H1 (cell line): Measurements from ENCODE around the gene FOXL2NB. TPM values are rescaled to one million over a fixed set of nuclear protein-coding genes. Genes with fewer than 3 reads are reported as not detected.

ENCODE experiments used
- CTCF ChIA-PET: fragments of 300-600 bp; sonication (Branson Sonifier 250); formaldehyde crosslinking; loops from one replicate; lab custom pipeline; 2021; ENCODE audit not compliant: partially characterized antibody; lab: Charles Lee
- POLR2A ChIA-PET: fragments of 300-600 bp; sonication (Branson Sonifier 250); formaldehyde crosslinking; loops from one replicate; lab custom pipeline; 2021; ENCODE audit warnings: inconsistent platforms; ENCODE audit not compliant: partially characterized antibody; lab: Charles Lee
- DNase-seq, 2 experiments: peaks; one replicate each; pipeline versions ENCODE4 v3.0.0 to v3.0.0-alpha.2; 2010 to 2022; ENCODE audit warnings: low spot score in 2 of 2, low read depth in 1 of 2, mixed read lengths in 1 of 2
- FAIRE-seq: peaks from 2 replicates; lab custom pipeline; 2011; peaks lifted over from hg19 to GRCh38; lab: Jason Lieb, UNC
- H2AFZ ChIP-seq: 2 replicates; pipeline ENCODE4 v1.8.1; 2012; ENCODE audit warnings: low read length, inconsistent platforms
- H2AK5ac ChIP-seq: 2 replicates; pipeline ENCODE4 v1.6.1; 2013; ENCODE audit warnings: low read depth, low read length
- H2BK120ac ChIP-seq: replicated peaks from 2 replicates; pipeline ENCODE3; 2013; ENCODE audit warnings: low read depth, low read length, inconsistent platforms
- H2BK12ac ChIP-seq: 2 replicates; pipeline ENCODE4 v1.6.1; 2013; ENCODE audit warnings: low read depth, low read length
- H2BK15ac ChIP-seq: 2 replicates; pipeline ENCODE4 v1.6.1; 2013; ENCODE audit warnings: low read length
- H2BK20ac ChIP-seq: 2 replicates; pipeline ENCODE4 v1.6.1; 2013; ENCODE audit warnings: low read length
- H2BK5ac ChIP-seq: 2 replicates; pipeline ENCODE4 v1.6.1; 2013; ENCODE audit warnings: low read depth, low read length
- H3K14ac ChIP-seq: 2 replicates; pipeline ENCODE4 v1.6.1; 2013; ENCODE audit warnings: inconsistent platforms; ENCODE audit not compliant: insufficient read length
- H3K18ac ChIP-seq: 2 replicates; pipeline ENCODE4 v1.6.1; 2013; ENCODE audit warnings: low read length; ENCODE audit errors: extremely low read depth
- H3K23ac ChIP-seq: 2 replicates; pipeline ENCODE4 v1.6.1; 2013; ENCODE audit warnings: inconsistent platforms; ENCODE audit not compliant: insufficient read length
- H3K23me2 ChIP-seq: 2 replicates; pipeline ENCODE4 v1.6.1; 2013; ENCODE audit warnings: low read depth, low read length
- H3K27ac ChIP-seq: 2 replicates; pipeline ENCODE4 v1.6.1; 2011; ENCODE audit warnings: low read depth, low read length, inconsistent platforms
- H3K27me3 ChIP-seq, 4 experiments: replicated peaks in 1 of 4; 1 replicate in 1 of 4; 2 replicates in 3 of 4; pipeline versions ENCODE4 v1.6.1 to v1.8.1; 2011 to 2013; ENCODE audit warnings: low read length in 3 of 4, mild to moderate bottlenecking in 3 of 4, inconsistent platforms in 2 of 4, mixed read lengths in 2 of 4, moderate library complexity in 1 of 4; ENCODE audit not compliant: control insufficient read depth in 3 of 4, insufficient read depth in 3 of 4; ENCODE audit errors: extremely low read depth in 1 of 4
- H3K36me3 ChIP-seq, 4 experiments: 2 replicates each; pipeline versions ENCODE4 v1.6.1 to v1.8.1; 2011 to 2013; ENCODE audit warnings: mild to moderate bottlenecking in 4 of 4, low read length in 3 of 4, moderate library complexity in 2 of 4, control low read depth in 1 of 4, inconsistent platforms in 1 of 4; ENCODE audit not compliant: insufficient read depth in 4 of 4, control insufficient read depth in 2 of 4
- H3K4ac ChIP-seq: replicated peaks from 2 replicates; pipeline ENCODE3; 2013; ENCODE audit warnings: low read length, low read depth, mixed read lengths, inconsistent platforms; ENCODE audit not compliant: insufficient read length
- H3K4me1 ChIP-seq, 4 experiments: replicated peaks in 1 of 4; 1 replicate in 1 of 4; 2 replicates in 3 of 4; pipeline versions ENCODE4 v1.6.1 to v1.8.1; 2011 to 2013; ENCODE audit warnings: low read length in 3 of 4, inconsistent platforms in 2 of 4, mixed read lengths in 1 of 4; ENCODE audit not compliant: insufficient read depth in 4 of 4, control insufficient read depth in 3 of 4
- H3K4me2 ChIP-seq, 2 experiments: 2 replicates each; pipeline versions ENCODE4 v1.6.1 to v1.8.1; 2011 to 2013; ENCODE audit warnings: low read depth in 2 of 2, low read length in 2 of 2, control low read depth in 1 of 2, inconsistent platforms in 1 of 2, mild to moderate bottlenecking in 1 of 2; ENCODE audit not compliant: insufficient read depth in 1 of 2
- H3K4me3 ChIP-seq, 4 experiments: fragments of 200-600, 300-600 bp in 1 of 4; sonication (generic), shearing (Covaris generic), sonication (Bioruptor Twin) in 1 of 4; 2 replicates each; pipeline versions ENCODE4 v1.5.1 to v1.8.1; 2011 to 2016; ENCODE audit warnings: low read length in 4 of 4, low read depth in 3 of 4, control low read depth in 2 of 4, inconsistent platforms in 2 of 4, mild to moderate bottlenecking in 2 of 4, mixed read lengths in 1 of 4, moderate library complexity in 1 of 4; ENCODE audit not compliant: insufficient read depth in 2 of 4; ENCODE audit errors: extremely low read depth in 1 of 4
- H3K56ac ChIP-seq: replicated peaks from 2 replicates; pipeline ENCODE3; 2013; ENCODE audit warnings: low read depth, mild to moderate bottlenecking, mixed read lengths, low read length, inconsistent platforms; ENCODE audit not compliant: insufficient read length
- H3K79me1 ChIP-seq: 2 replicates; pipeline ENCODE4 v1.6.1; 2013; ENCODE audit warnings: low read depth, low read length, control low read depth
- H3K79me2 ChIP-seq, 2 experiments: 2 replicates each; pipeline versions ENCODE4 v1.6.1 to v1.8.1; 2012 to 2013; ENCODE audit warnings: low read length in 2 of 2, mild to moderate bottlenecking in 2 of 2, inconsistent platforms in 1 of 2; ENCODE audit not compliant: insufficient read depth in 2 of 2, control insufficient read depth in 1 of 2
- H3K9ac ChIP-seq, 4 experiments: replicated peaks in 1 of 4; 1 replicate in 1 of 4; 2 replicates in 3 of 4; pipeline versions ENCODE4 v1.6.1 to v1.8.1; 2011 to 2013; ENCODE audit warnings: low read depth in 3 of 4, low read length in 3 of 4, control low read depth in 2 of 4, mild to moderate bottlenecking in 2 of 4, moderate library complexity in 2 of 4, inconsistent platforms in 1 of 4; ENCODE audit errors: extremely low read depth in 1 of 4
- H3K9me3 ChIP-seq, 2 experiments: 2 replicates each; pipeline versions ENCODE4 v1.6.1 to v1.8.1; 2012 to 2013; ENCODE audit warnings: mild to moderate bottlenecking in 2 of 2, moderate library complexity in 2 of 2, control low read depth in 1 of 2, inconsistent platforms in 1 of 2, low read depth in 1 of 2, low read length in 1 of 2, mixed read lengths in 1 of 2; ENCODE audit not compliant: insufficient read depth in 2 of 2
- H4K20me1 ChIP-seq, 2 experiments: replicated peaks in 1 of 2; 2 replicates each; pipeline versions ENCODE3 to v1.8.1; 2011 to 2013; ENCODE audit warnings: inconsistent platforms in 2 of 2, low read length in 2 of 2, mild to moderate bottlenecking in 1 of 2; ENCODE audit not compliant: insufficient read depth in 2 of 2, control insufficient read depth in 1 of 2
- H4K5ac ChIP-seq: 2 replicates; pipeline ENCODE4 v1.6.1; 2013; ENCODE audit warnings: low read length, low read depth, mixed read lengths, inconsistent platforms; ENCODE audit not compliant: insufficient read length
- H4K8ac ChIP-seq: 2 replicates; pipeline ENCODE4 v1.8.0; 2013; ENCODE audit warnings: mild to moderate bottlenecking, moderate library complexity, low read length, inconsistent platforms; ENCODE audit not compliant: insufficient read depth; ENCODE audit errors: extremely low read depth
- H4K91ac ChIP-seq: replicated peaks from 2 replicates; pipeline ENCODE3; 2013; ENCODE audit warnings: low read length, mixed read lengths, inconsistent platforms; ENCODE audit not compliant: insufficient read length
- BCL11A ChIP-seq, 2 experiments: IDR thresholded peaks; one replicate each; pipeline ENCODE4 v1.6.1; 2011; ENCODE audit warnings: low read depth in 2 of 2, low read length in 2 of 2, mild to moderate bottlenecking in 2 of 2
- E2F6 ChIP-seq: IDR thresholded peaks from 2 replicates; pipeline ENCODE4 v1.6.1; 2012; ENCODE audit warnings: inconsistent platforms
- EZH2 ChIP-seq: fragments of 200-600 bp; sonication (generic); IDR thresholded peaks from 2 replicates; pipeline ENCODE4 v1.7.1; 2012; ENCODE audit warnings: low read depth, mild to moderate bottlenecking, moderate library complexity, low read length, inconsistent platforms; ENCODE audit not compliant: severe bottlenecking
- MAX ChIP-seq: IDR thresholded peaks from 2 replicates; pipeline ENCODE4 v1.6.1; 2012; ENCODE audit warnings: inconsistent platforms
- PHF8 ChIP-seq: fragments of 200-600 bp; sonication (generic); conservative IDR thresholded peaks from 2 replicates; pipeline ENCODE4 v1.7.1; 2012; ENCODE audit warnings: low read depth, mild to moderate bottlenecking, inconsistent platforms, low read length, moderate library complexity
- RAD21 ChIP-seq, 2 experiments: IDR thresholded peaks in 1 of 2; conservative IDR thresholded peaks in 1 of 2; 2 replicates each; pipeline ENCODE4 v1.6.1; 2011; ENCODE audit warnings: low read depth in 2 of 2, low read length in 2 of 2, improper control_type of control experiment in 1 of 2, inconsistent platforms in 1 of 2, mild to moderate bottlenecking in 1 of 2, moderate library complexity in 1 of 2
- RNF2 ChIP-seq: fragments of 200-900, 300-1000 bp; sonication (generic); IDR thresholded peaks from 2 replicates; pipeline ENCODE4 v1.7.1; 2016; ENCODE audit warnings: borderline replicate concordance, low read depth, mild to moderate bottlenecking, antibody characterized with exemption, low read length; ENCODE audit not compliant: poor library complexity, severe bottlenecking; ENCODE audit errors: missing control alignments
- WGBS, 2 experiments: shearing (Covaris generic) in 1 of 2; methylation state at CpG; one replicate each; pipeline versions ENCODE4 v1.1.6 to v1.1.7; 2013 to 2015; ENCODE audit warnings: low lambda C conversion rate in 2 of 2, mixed read lengths in 2 of 2, inconsistent platforms in 1 of 2, low coverage in 1 of 2, missing lambda C conversion rate in 1 of 2; ENCODE audit not compliant: insufficient replicate concordance in 2 of 2, insufficient coverage in 1 of 2, insufficient read length in 1 of 2; ENCODE audit errors: extremely low coverage in 1 of 2, missing lambda C conversion rate in 1 of 2; 5-methylcytosine and 5-hydroxymethylcytosine counted together
- polyA plus RNA-seq, 7 experiments: library from polyadenylated mRNA; depleted of rRNA in 3 of 7; stranded (reverse) in 5 of 7; unstranded in 2 of 7; fragments of >200 nt in 5 of 7; fragments of 200-250 nt in 2 of 7; gene quantifications; 1 replicate in 5 of 7; 2 replicates in 1 of 7; 4 replicates in 1 of 7; pipeline versions ENCODE4 v1.2.1 to v1.2.3, GENCODE V29; 2011 to 2013; ENCODE audit warnings: missing spikeins in 2 of 7, mixed read lengths in 2 of 7
- total RNA-seq: library from RNA; stranded (reverse); fragmentation: NEBNext Ultra II Directional; extraction: Animal tissue kit (Norgen Biotek cat#: 25700); gene quantifications from 2 replicates; pipeline ENCODE4 v1.2.1, GENCODE V29; 2021
- TF ChIP-seq, protein P1 (sequence below): IDR thresholded peaks from 2 replicates; pipeline ENCODE4 v1.6.1; 2012; ENCODE audit warnings: low read length, inconsistent platforms

Gene FOXL2NB
- total and polyA plus RNA-seq, 2 of the 8 experiments (the other 6 are each of a cell fraction or from before 2014, with no cell fraction given) = 5.4 to 7.3 TPM

GRCh38 chr3:138937690-138938055, 9.3 kb upstream of the FOXL2NB start:
- H3K27ac ChIP-seq = no peak overlapping the region
- no peaks in the 10 kb centered on the region for H3K9me3 ChIP-seq
- peak overlapping the region; percentile 66 for H2AK5ac ChIP-seq
- no peak overlapping the region for H2AFZ ChIP-seq
- peaks cover 8% of the 10 kb centered on the region; the same call in 1 of the 2 replicates for H3K23me2 ChIP-seq
- H3K4me2 ChIP-seq = peak overlapping the region; percentile 38 to 71
- CTCF ChIA-PET = interaction anchor here (0.8 to 15.6 kb wide), 3 partner anchors 14 to 40 kb away, joined by 3 to 223 read pairs (median 78); no protein-coding TSS in a partner anchor
- H3K9ac ChIP-seq = no peak overlapping the region
- H3K14ac ChIP-seq = no peak overlapping the region
- H3K23ac ChIP-seq = no peak overlapping the region
- H3K36me3 ChIP-seq = peaks cover 0 to 8% (median 0%) of the 10 kb centered on the region in 4 experiments; a peak in 1 of 8 replicates
- H2BK12ac ChIP-seq = peak overlapping the region; percentile 54; the same call in 1 of the 2 replicates
- DNase-seq (no peak), FAIRE-seq (no peak)
- no peak overlapping the region for H4K91ac ChIP-seq
- WGBS, 2 experiments = 2% methylated on average over 25 of the region's 29 CpGs; no CpG with 5 or more reads in 1 of the 2 experiments
- H2BK15ac ChIP-seq = peak overlapping the region; percentile 14; the same call in 1 of the 2 replicates
- H3K4me3 ChIP-seq = peak overlapping the region in 3 of 4 experiments; percentile 25 to 59 (median 30); a peak in 6 of 8 replicates
- peaks cover 9 to 28% (median 20%) of the 10 kb centered on the region in 4 experiments for H3K4me1 ChIP-seq
- H4K8ac ChIP-seq = peak overlapping the region; percentile 76
- no peaks in the 10 kb centered on the region for H3K79me1 ChIP-seq
- no peak overlapping the region for H3K56ac ChIP-seq
- peaks cover 61 to 85% (median 73%) of the 10 kb centered on the region in 4 experiments for H3K27me3 ChIP-seq
- H2BK20ac ChIP-seq = peak overlapping the region; percentile 13; the same call in 1 of the 2 replicates
- no peak overlapping the region for H4K5ac ChIP-seq
- H4K20me1 ChIP-seq = peaks cover 9 to 20% of the 10 kb centered on the region in 2 experiments
- POLR2A ChIA-PET = interaction anchor here (9.6 kb wide), 1 partner anchor 11 kb away, joined by 149 read pairs; the partner anchor contains the start of genes FOXL2 and FOXL2NB
- no peak overlapping the region for H2BK120ac ChIP-seq
- H2BK5ac ChIP-seq = no peak overlapping the region
- no peaks in the 10 kb centered on the region for H3K79me2 ChIP-seq
- H3K18ac ChIP-seq = no peak overlapping the region; the same call in 1 of the 2 replicates
- H3K4ac ChIP-seq = no peak overlapping the region
- no peak for TF ChIP-seq PHF8
- TF ChIP-seq MAX = peak; percentile 79
- TF ChIP-seq EZH2 = peak; percentile 88
- TF ChIP-seq, protein P1, sequence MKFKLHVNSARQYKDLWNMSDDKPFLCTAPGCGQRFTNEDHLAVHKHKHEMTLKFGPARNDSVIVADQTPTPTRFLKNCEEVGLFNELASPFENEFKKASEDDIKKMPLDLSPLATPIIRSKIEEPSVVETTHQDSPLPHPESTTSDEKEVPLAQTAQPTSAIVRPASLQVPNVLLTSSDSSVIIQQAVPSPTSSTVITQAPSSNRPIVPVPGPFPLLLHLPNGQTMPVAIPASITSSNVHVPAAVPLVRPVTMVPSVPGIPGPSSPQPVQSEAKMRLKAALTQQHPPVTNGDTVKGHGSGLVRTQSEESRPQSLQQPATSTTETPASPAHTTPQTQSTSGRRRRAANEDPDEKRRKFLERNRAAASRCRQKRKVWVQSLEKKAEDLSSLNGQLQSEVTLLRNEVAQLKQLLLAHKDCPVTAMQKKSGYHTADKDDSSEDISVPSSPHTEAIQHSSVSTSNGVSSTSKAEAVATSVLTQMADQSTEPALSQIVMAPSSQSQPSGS = no peak
- TF ChIP-seq RAD21 (IDR thresholded peaks at IDR 0.05 in 1 of 2, conservative IDR thresholded peaks at IDR 0.05 in 1 of 2; ENCODE audit: low read depth in 2 of 2, low read length in 2 of 2) = no peak
- TF ChIP-seq E2F6 = peak; percentile 95
- peak; percentile 52 for TF ChIP-seq RNF2
- no peak for TF ChIP-seq BCL11A (IDR thresholded peaks at IDR 0.05; ENCODE audit: low read depth in 2 of 2, low read length in 2 of 2)
